Pericardium fibroblast (primary cell): Measurements from ENCODE around the gene EIF3F. TPM values are rescaled to one million over a fixed set of nuclear protein-coding genes. Genes with fewer than 3 reads are reported as not detected.

Source experiments
- total RNA-seq: library from RNA; depleted of rRNA; stranded (reverse); fragments of >200 nt; gene quantifications from 2 replicates; pipeline ENCODE4 v1.2.3, GENCODE V29; 2015

Gene EIF3F, protein sequence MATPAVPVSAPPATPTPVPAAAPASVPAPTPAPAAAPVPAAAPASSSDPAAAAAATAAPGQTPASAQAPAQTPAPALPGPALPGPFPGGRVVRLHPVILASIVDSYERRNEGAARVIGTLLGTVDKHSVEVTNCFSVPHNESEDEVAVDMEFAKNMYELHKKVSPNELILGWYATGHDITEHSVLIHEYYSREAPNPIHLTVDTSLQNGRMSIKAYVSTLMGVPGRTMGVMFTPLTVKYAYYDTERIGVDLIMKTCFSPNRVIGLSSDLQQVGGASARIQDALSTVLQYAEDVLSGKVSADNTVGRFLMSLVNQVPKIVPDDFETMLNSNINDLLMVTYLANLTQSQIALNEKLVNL
- 441 and 710 TPM in 2 replicates for total RNA-seq

GRCh38 chr11:7986768-7987559, at the start of gene EIF3F:
Gene EIF3F, plus strand, starts transcription at chr11:7987337. Its CDS starts 16 bp downstream, at chr11:7987353.

DNA sequence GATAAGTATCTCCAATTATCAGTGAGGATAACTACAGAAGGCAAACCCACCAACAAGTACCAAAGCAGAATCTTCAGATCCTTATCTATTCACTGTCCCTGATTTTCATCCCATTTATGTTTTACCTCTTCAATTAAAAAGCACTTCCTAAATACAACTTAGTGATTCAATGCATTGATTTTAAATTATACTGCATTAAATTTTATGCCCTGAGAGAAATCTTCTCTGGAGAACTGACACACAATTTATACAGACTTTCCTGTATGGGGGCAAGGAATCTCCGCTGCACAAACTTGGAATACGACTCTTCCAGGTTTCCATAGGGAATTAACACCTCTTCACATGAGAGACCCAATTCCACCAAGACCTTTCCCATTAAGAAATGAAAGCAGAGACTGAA, 45.5 kb upstream of the EIF3F start, which contains the start of gene OR10A3:
TSS of gene OR10A3 (minus strand) at position 101 of the 400 bp plus-strand sequence. CDS start 2,188 bp downstream, outside the sequence.

DNA sequence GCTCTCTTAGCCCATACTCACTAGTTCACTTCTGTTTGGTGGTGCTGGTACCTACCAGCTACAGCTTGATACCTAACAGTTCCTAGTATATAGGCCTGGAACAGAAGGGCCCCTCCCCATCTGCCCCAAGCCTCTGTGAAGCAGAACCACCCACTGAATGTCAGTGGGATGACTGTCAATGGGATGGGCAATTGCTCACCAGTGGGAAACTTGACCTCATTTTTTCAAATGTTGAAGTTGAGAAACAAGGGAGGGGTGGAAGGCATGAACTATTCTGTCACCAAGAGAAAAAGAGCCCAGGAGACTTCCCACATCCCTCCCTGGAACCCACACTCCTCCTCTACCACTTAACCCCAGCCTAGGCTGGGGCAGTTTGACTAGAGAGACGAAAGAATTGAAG, 21.8 kb upstream of the EIF3F start, which contains the start of gene NLRP10:
TSS of gene NLRP10 (minus strand) at position 62 of the 400 bp plus-strand sequence. CDS start 1,952 bp downstream, outside the sequence.

Other genes starting within 250 kb of the EIF3F start
- not detected in 2 replicates for gene OR5P2, start 190.4 kb upstream of the EIF3F start, total RNA-seq
- not detected in 2 replicates for gene OR5P3, start 156.5 kb upstream of the EIF3F start, total RNA-seq
- not detected in 2 replicates for gene OR10A6, start 56.1 kb upstream of the EIF3F start, total RNA-seq
- gene OR10A3, start 45.6 kb upstream of the EIF3F start, total RNA-seq: not detected in 2 replicates
- not detected in 2 replicates for gene NLRP10, start 21.9 kb upstream of the EIF3F start, total RNA-seq
- 6.3 and 8.3 TPM in 2 replicates for gene TUB, start 93.9 kb downstream of the EIF3F start, total RNA-seq
- not detected in 2 replicates for gene RIC3, start 181.7 kb downstream of the EIF3F start, total RNA-seq